ENCODE measurements around the gene CRP.

- TF ChIP-seq CTCF (conservative IDR thresholded peaks at IDR 0.05; ENCODE audit: low read length) (no peak), EZH2phosphoT487 (IDR thresholded peaks at IDR 0.05; ENCODE audit: borderline replicate concordance) (no peak)
These were observed 14.1 kb downstream of the CRP start for GRCh38 chr1:159700312-159700711.

Data from Loucy (cell line).